ENCODE measurements around the gene ZBTB5.

Gene ZBTB5

GRCh38 chr9:37437621-37438020, 27.6 kb downstream of the ZBTB5 start:
- Histone ChIP-seq H3K9me3 (no peaks in the 10 kb centered on the region), H3K4me1 (no peaks in the 10 kb centered on the region), H3K27me3 (no peaks in the 10 kb centered on the region), H3K4me3 (ENCODE audit: low read depth, low read length) (no peak overlapping the region), H3K36me3 (peaks cover 81% of the 10 kb centered on the region)
- TF ChIP-seq CTCF (IDR thresholded peaks at IDR 0.05; ENCODE audit: low read depth, low read length), result no peak
- no peak for DNase-seq

- H3K4me3 ChIP-seq (ENCODE audit: low read depth, low read length), result no peak overlapping the region
- TF ChIP-seq CTCF (IDR thresholded peaks at IDR 0.05; ENCODE audit: low read depth, low read length), result no peak
- peaks cover 76% of the 10 kb centered on the region for H3K36me3 ChIP-seq
- H3K27me3 ChIP-seq, result no peaks in the 10 kb centered on the region
- H3K4me1 ChIP-seq, result no peaks in the 10 kb centered on the region
- H3K9me3 ChIP-seq, result no peaks in the 10 kb centered on the region
- no peak for DNase-seq
Observed at GRCh38 chr9:37437010-37437409, 28.2 kb downstream of the ZBTB5 start.

GRCh38 chr9:37436540-37436939, 28.7 kb downstream of the ZBTB5 start:
- Histone ChIP-seq H3K4me1 (no peaks in the 10 kb centered on the region), H3K4me3 (ENCODE audit: low read depth, low read length) (no peak overlapping the region), H3K9me3 (no peaks in the 10 kb centered on the region), H3K27me3 (no peaks in the 10 kb centered on the region), H3K36me3 (peaks cover 76% of the 10 kb centered on the region)
- no peak for TF ChIP-seq CTCF (IDR thresholded peaks at IDR 0.05; ENCODE audit: low read depth, low read length)
- DNase-seq, result no peak

GRCh38 chr9:37433867-37434371, 31.3 kb downstream of the ZBTB5 start:
- Histone ChIP-seq H3K27me3 (no peaks in the 10 kb centered on the region), H3K4me1 (peaks cover 19% of the 10 kb centered on the region), H3K4me3 (ENCODE audit: low read depth, low read length) (no peak overlapping the region), H3K36me3 (peaks cover 65% of the 10 kb centered on the region), H3K9me3 (no peaks in the 10 kb centered on the region)
- DNase-seq, result no peak
- no peak for TF ChIP-seq CTCF (IDR thresholded peaks at IDR 0.05; ENCODE audit: low read depth, low read length)

- Histone ChIP-seq H3K9me3 (no peaks in the 10 kb centered on the region), H3K36me3 (peaks cover 65% of the 10 kb centered on the region), H3K27me3 (no peaks in the 10 kb centered on the region), H3K4me1 (peaks cover 22% of the 10 kb centered on the region), H3K4me3 (ENCODE audit: low read depth, low read length) (no peak overlapping the region)
- DNase-seq, result no peak
- TF ChIP-seq CTCF (IDR thresholded peaks at IDR 0.05; ENCODE audit: low read depth, low read length), result no peak
Observed at GRCh38 chr9:37432020-37432419, 33.2 kb downstream of the ZBTB5 start.

GRCh38 chr9:37430841-37431597, 34.2 kb downstream of the ZBTB5 start:
- no peaks in the 10 kb centered on the region for H3K27me3 ChIP-seq
- peaks cover 63% of the 10 kb centered on the region for H3K36me3 ChIP-seq

More at GRCh38 chr9:37430841-37431597, 34.2 kb downstream of the ZBTB5 start:
- H3K9me3 ChIP-seq, result no peaks in the 10 kb centered on the region
- DNase-seq, result peak; percentile 59
- peaks cover 22% of the 10 kb centered on the region for H3K4me1 ChIP-seq
- peak; percentile 35 for TF ChIP-seq CTCF (IDR thresholded peaks at IDR 0.05; ENCODE audit: low read depth, low read length)
- no peak overlapping the region for H3K4me3 ChIP-seq (ENCODE audit: low read depth, low read length)
